GM04503 (cell line): ENCODE data around the gene C19orf38.

Experiments
- DNase-seq: peaks from one replicate; pipeline ENCODE4 v3.0.0-alpha.2; 2012; ENCODE audit warnings: low read depth

C19orf38 gene

GRCh38 chr19:10911579-10912363 lies 63.6 kb downstream of the C19orf38 start:
- no peak for DNase-seq

GRCh38 chr19:10912619-10913018 lies 64.4 kb downstream of the C19orf38 start:
- no peak for DNase-seq

GRCh38 chr19:10913716-10914340 lies 65.6 kb downstream of the C19orf38 start:
- DNase-seq, result no peak

GRCh38 chr19:10915130-10916091 lies 67.2 kb downstream of the C19orf38 start:
- peak; percentile 71 for DNase-seq

- DNase-seq, result no peak
Observed at GRCh38 chr19:10916602-10917001, 68.4 kb downstream of the C19orf38 start.

- DNase-seq, result no peak
Observed at GRCh38 chr19:10918359-10918758, 70.1 kb downstream of the C19orf38 start.
